RWPE2 (cell line): ENCODE results near the gene MUSTN1.

Experiments
- ATAC-seq: fragments of 200-7000 bp; cut with Tn5 transposase; 3 replicates; pipeline ENCODE4 v1.9.1; 2021; ENCODE audit warnings: low read depth
- DNase-seq: peaks from one replicate; pipeline ENCODE4 v3.0.0-alpha.2; 2020; ENCODE audit warnings: low spot score
- H3K27ac ChIP-seq: fragments of 450-650 bp; 2 replicates; pipeline ENCODE4 v1.5.1; 2017; ENCODE audit warnings: mild to moderate bottlenecking; ENCODE audit not compliant: poor library complexity, severe bottlenecking
- H3K27me3 ChIP-seq: fragments of 250-450 bp; sonication (Bioruptor Pico); 2 replicates; pipeline ENCODE4 v1.5.1; 2021; ENCODE audit warnings: mild to moderate bottlenecking, moderate library complexity; ENCODE audit not compliant: insufficient read depth, poor library complexity, severe bottlenecking
- H3K36me3 ChIP-seq: fragments of 250-450 bp; sonication (Bioruptor Pico); 2 replicates; pipeline ENCODE4 v1.5.1; 2020; ENCODE audit warnings: low read depth, mild to moderate bottlenecking, moderate library complexity
- H3K4me1 ChIP-seq: fragments of 250-450 bp; sonication (Bioruptor Pico); 2 replicates; pipeline ENCODE4 v1.5.1; 2021; ENCODE audit warnings: mild to moderate bottlenecking, moderate library complexity; ENCODE audit not compliant: insufficient read depth, poor library complexity, severe bottlenecking
- H3K4me3 ChIP-seq: fragments of 250-450 bp; sonication (Bioruptor Pico); 2 replicates; pipeline ENCODE4 v1.5.1; 2021; ENCODE audit warnings: mild to moderate bottlenecking, moderate library complexity; ENCODE audit not compliant: severe bottlenecking
- H3K9me3 ChIP-seq: fragments of 250-450 bp; sonication (Bioruptor Pico); 2 replicates; pipeline ENCODE4 v1.5.1; 2021; ENCODE audit warnings: mild to moderate bottlenecking, moderate library complexity; ENCODE audit not compliant: severe bottlenecking
- CTCF ChIP-seq: fragments of 450-650 bp; IDR thresholded peaks from one replicate; pipeline ENCODE4 v1.5.1; 2017; ENCODE audit warnings: mild to moderate bottlenecking, moderate library complexity; ENCODE audit not compliant: poor library complexity, severe bottlenecking

MUSTN1 gene

GRCh38 chr3:52848617-52849016 is 13.8 kb upstream of the MUSTN1 start:
- ATAC-seq (peak; percentile 52; the same call in 1 of the 3 replicates), DNase-seq (no peak)
- H3K27me3 ChIP-seq = no peaks in the 10 kb centered on the region
- H3K9me3 ChIP-seq = no peaks in the 10 kb centered on the region
- TF ChIP-seq CTCF = no peak
- no peaks in the 10 kb centered on the region for H3K4me1 ChIP-seq
- peaks cover 14% of the 10 kb centered on the region; the same call in 1 of the 2 replicates for H3K36me3 ChIP-seq
- no peak overlapping the region for H3K27ac ChIP-seq
- no peak overlapping the region for H3K4me3 ChIP-seq

- Histone ChIP-seq H3K36me3 (peaks cover 14% of the 10 kb centered on the region; the same call in 1 of the 2 replicates), H3K4me3 (no peak overlapping the region), H3K9me3 (no peaks in the 10 kb centered on the region), H3K27ac (no peak overlapping the region), H3K4me1 (no peaks in the 10 kb centered on the region), H3K27me3 (no peaks in the 10 kb centered on the region)
- no peak for ATAC-seq
- TF ChIP-seq CTCF = no peak
- no peak for DNase-seq
These were observed 12.9 kb upstream of the MUSTN1 start for GRCh38 chr3:52847726-52848125.

- no peak for DNase-seq
- TF ChIP-seq CTCF = no peak
- ATAC-seq = no peak
These were observed 12.4 kb upstream of the MUSTN1 start for GRCh38 chr3:52847241-52847640.

GRCh38 chr3:52846432-52846965 is 11.7 kb upstream of the MUSTN1 start:
- Histone ChIP-seq H3K9me3 (no peaks in the 10 kb centered on the region), H3K4me3 (no peak overlapping the region), H3K27me3 (no peaks in the 10 kb centered on the region), H3K4me1 (no peaks in the 10 kb centered on the region), H3K36me3 (peaks cover 9% of the 10 kb centered on the region; the same call in 1 of the 2 replicates), H3K27ac (no peak overlapping the region)
- no peak for DNase-seq
- ATAC-seq = no peak
- no peak for TF ChIP-seq CTCF

More at GRCh38 chr3:52847241-52847640, 12.4 kb upstream of the MUSTN1 start:
- Histone ChIP-seq H3K36me3 (peaks cover 14% of the 10 kb centered on the region; the same call in 1 of the 2 replicates), H3K27ac (no peak overlapping the region), H3K27me3 (no peaks in the 10 kb centered on the region), H3K9me3 (no peaks in the 10 kb centered on the region), H3K4me3 (no peak overlapping the region), H3K4me1 (no peaks in the 10 kb centered on the region)

GRCh38 chr3:52845691-52846431 is 11.0 kb upstream of the MUSTN1 start:
- ATAC-seq = peak; percentile 49; the same call in 1 of the 3 replicates
- Histone ChIP-seq H3K27ac (no peak overlapping the region), H3K27me3 (no peaks in the 10 kb centered on the region), H3K36me3 (peaks cover 5% of the 10 kb centered on the region; the same call in 1 of the 2 replicates), H3K4me3 (no peak overlapping the region), H3K9me3 (no peaks in the 10 kb centered on the region), H3K4me1 (no peaks in the 10 kb centered on the region)
- no peak for DNase-seq
- TF ChIP-seq CTCF = peak; percentile 35
